Heart left ventricle (tissue), 16 donors: ENCODE measurements around the gene CGB2. TPM values are rescaled to one million over a fixed set of nuclear protein-coding genes. Genes with fewer than 3 reads are reported as not detected.

ENCODE experiments used
- ATAC-seq, 4 donors: fragments of 200-7000 bp; cut with Tn5 transposase; one replicate each; pipeline ENCODE4 v1.9.1; 2020 to 2022; ENCODE audit warnings: moderate library complexity in 4 of 4, mild to moderate bottlenecking in 3 of 4, moderate number of reproducible peaks in 1 of 4
- DNase-seq, 5 donors: peaks; one replicate each; pipeline ENCODE4 v3.0.0-alpha.2; 2020
- H3K27ac ChIP-seq, 12 donors: fragments of 200-600 bp; sonication (generic) in 4 of 12; one replicate each; pipeline versions ENCODE4 v1.5.0 to v1.8.0; 2016 to 2022; ENCODE audit warnings: mild to moderate bottlenecking in 2 of 12
- H3K27me3 ChIP-seq, 9 donors: fragments of 200-600 bp; sonication (generic) in 2 of 9; one replicate each; pipeline versions ENCODE4 v1.5.1 to v1.8.0; 2016 to 2022; ENCODE audit warnings: mild to moderate bottlenecking in 3 of 9
- H3K36me3 ChIP-seq, 9 donors: fragments of 200-600 bp; sonication (generic) in 2 of 9; one replicate each; pipeline versions ENCODE4 v1.5.0 to v1.8.0; 2018 to 2022; ENCODE audit warnings: mild to moderate bottlenecking in 2 of 9
- H3K4me1 ChIP-seq, 12 donors: fragments of 200-600 bp; sonication (generic) in 4 of 12; one replicate each; pipeline versions ENCODE4 v1.5.0 to v1.8.0; 2016 to 2022; ENCODE audit warnings: mild to moderate bottlenecking in 3 of 12
- H3K4me3 ChIP-seq, 12 donors: fragments of 200-600 bp; sonication (generic) in 4 of 12; one replicate each; pipeline versions ENCODE4 v1.5.0 to v1.8.0; 2017 to 2022; ENCODE audit warnings: mild to moderate bottlenecking in 9 of 12, moderate library complexity in 4 of 12
- H3K9me3 ChIP-seq, 12 donors: fragments of 200-600 bp; sonication (generic) in 4 of 12; one replicate each; pipeline versions ENCODE4 v1.5.0 to v1.8.0; 2016 to 2022; ENCODE audit warnings: mild to moderate bottlenecking in 1 of 12
- POLR2A ChIP-seq, 2 donors: fragments of 450-650 bp; IDR thresholded peaks; one replicate each; pipeline ENCODE4 v1.6.1; 2017; ENCODE audit warnings: antibody characterized with exemption in 2 of 2, mild to moderate bottlenecking in 2 of 2, moderate library complexity in 2 of 2
- WGBS, 4 donors: extraction: QIAGEN DNeasy Blood & Tissue Kit in 2 of 4; methylation state at CpG; one replicate each; pipeline versions ENCODE4 v1.1.5 to v1.1.7; 2013 to 2018; 5-methylcytosine and 5-hydroxymethylcytosine counted together
- intact Hi-C, 10 donors: fragments of 100-400 bp; cut with DNase I; formaldehyde crosslinking; loops; one replicate each; pipeline versions ENCODE4 v1.11.1 to v1.14.2; 2022
- polyA plus RNA-seq, 2 donors: library from polyadenylated mRNA; stranded (reverse); fragments of 200-250 nt; gene quantifications; one replicate each; pipeline ENCODE4 v1.2.3, GENCODE V29; 2013
- total RNA-seq, 9 donors: library from RNA; depleted of rRNA in 2 of 9; stranded (reverse); fragments of >200 nt in 2 of 9; fragmentation: NEBNext Ultra II Directional in 3 of 9; extraction: Animal tissue kit (Norgen Biotek cat#: 25700) in 3 of 9; gene quantifications; one replicate each; pipeline versions ENCODE4 v1.1.0 to v1.2.4, GENCODE V29; 2016 to 2023
- TF ChIP-seq, protein P1 (sequence below), 12 donors: fragments of 200-600 bp; sonication (generic) in 4 of 12; IDR thresholded peaks; one replicate each; pipeline versions ENCODE4 v1.5.0 to v1.8.0; 2018 to 2022; ENCODE audit warnings: antibody characterized with exemption in 12 of 12, mild to moderate bottlenecking in 5 of 12
- donor health status: ischemic (EF 13 %, LVEDD 7.1; RV severe dilation, severe dysfunction).
- donor health status: healthy with polysubstance abuse.
- donor health status: DM: no; HTN: yes; CAD: no.
- donor health status: DM: no; HTN: no; CAD: no.
- donor health status: ischemic (EF 25% LVEDD 6.9; RV normal size, moderate dysfunction).
- donor health status: ischemic (EF 25% LVEDD 5.7; RV mildly dilated, moderate dysfunction).
- donor health status: healthy.
- donor health status: DM: yes; HTN: yes; CAD: no.
- donor health status: ischemic (EF 35%, LVEDD 5.7; RV mildly dilated, moderate dysfunction).
- donor health status: nonischemic (EF 11% LVEDD 7.7; RV severe dilation, severe dysfunction).
- donor health status: DM: yes; HTN: yes; CAD: no.
- donor health status: PGD.
- donor health status: ischemic (EF 29% LVEDD 5.4; RV normal size, mild dysfunction).
- donor health status: nonischemic (EF 23%, LVEDD 6.1; RV moderate dilation, normal function).

The CGB2 gene
- total and polyA plus RNA-seq, 11 donors: not detected

GRCh38 chr19:49014123-49014869, 17.4 kb upstream of the CGB2 start:
- H3K9me3 ChIP-seq: no peaks in the 10 kb centered on the region
- H3K4me3 ChIP-seq: no peak overlapping the region
- peaks cover 0 to 67% (median 40%) of the 10 kb centered on the region in 9 donors for H3K36me3 ChIP-seq
- peaks cover 0 to 17% (median 0%) of the 10 kb centered on the region in 9 donors for H3K27me3 ChIP-seq
- H3K27ac ChIP-seq: no peak overlapping the region
- whole genome bisulfite sequencing, 4 donors: 88 to 93% (median 91%) methylated on average over 32 of the region's 32 CpGs
- no peak for DNase-seq
- TF ChIP-seq POLR2A (IDR thresholded peaks at IDR 0.05): no peak
- TF ChIP-seq, protein P1, sequence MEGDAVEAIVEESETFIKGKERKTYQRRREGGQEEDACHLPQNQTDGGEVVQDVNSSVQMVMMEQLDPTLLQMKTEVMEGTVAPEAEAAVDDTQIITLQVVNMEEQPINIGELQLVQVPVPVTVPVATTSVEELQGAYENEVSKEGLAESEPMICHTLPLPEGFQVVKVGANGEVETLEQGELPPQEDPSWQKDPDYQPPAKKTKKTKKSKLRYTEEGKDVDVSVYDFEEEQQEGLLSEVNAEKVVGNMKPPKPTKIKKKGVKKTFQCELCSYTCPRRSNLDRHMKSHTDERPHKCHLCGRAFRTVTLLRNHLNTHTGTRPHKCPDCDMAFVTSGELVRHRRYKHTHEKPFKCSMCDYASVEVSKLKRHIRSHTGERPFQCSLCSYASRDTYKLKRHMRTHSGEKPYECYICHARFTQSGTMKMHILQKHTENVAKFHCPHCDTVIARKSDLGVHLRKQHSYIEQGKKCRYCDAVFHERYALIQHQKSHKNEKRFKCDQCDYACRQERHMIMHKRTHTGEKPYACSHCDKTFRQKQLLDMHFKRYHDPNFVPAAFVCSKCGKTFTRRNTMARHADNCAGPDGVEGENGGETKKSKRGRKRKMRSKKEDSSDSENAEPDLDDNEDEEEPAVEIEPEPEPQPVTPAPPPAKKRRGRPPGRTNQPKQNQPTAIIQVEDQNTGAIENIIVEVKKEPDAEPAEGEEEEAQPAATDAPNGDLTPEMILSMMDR (IDR thresholded peaks at IDR 0.05): no peak
- peaks cover 0 to 24% (median 14%) of the 10 kb centered on the region in 12 donors for H3K4me1 ChIP-seq
- intact Hi-C loops: no loop called here
- no peak for ATAC-seq

GRCh38 chr19:49014870-49015255, 16.8 kb upstream of the CGB2 start:
- DNase-seq (no peak), ATAC-seq (no peak)
- peaks cover 0 to 19% (median 0%) of the 10 kb centered on the region in 9 donors for H3K27me3 ChIP-seq
- intact Hi-C loops: no loop called here
- H3K9me3 ChIP-seq: no peaks in the 10 kb centered on the region
- H3K4me3 ChIP-seq: no peak overlapping the region
- peaks cover 0 to 29% (median 16%) of the 10 kb centered on the region in 12 donors for H3K4me1 ChIP-seq
- whole genome bisulfite sequencing, 4 donors: 88 to 97% (median 95%) methylated on average over 15 to 18 of the region's 18 CpGs
- TF ChIP-seq POLR2A (IDR thresholded peaks at IDR 0.05): no peak
- TF ChIP-seq, protein P1 (IDR thresholded peaks at IDR 0.05): no peak
- H3K36me3 ChIP-seq: peaks cover 0 to 61% (median 35%) of the 10 kb centered on the region in 9 donors
- no peak overlapping the region for H3K27ac ChIP-seq

DNA sequence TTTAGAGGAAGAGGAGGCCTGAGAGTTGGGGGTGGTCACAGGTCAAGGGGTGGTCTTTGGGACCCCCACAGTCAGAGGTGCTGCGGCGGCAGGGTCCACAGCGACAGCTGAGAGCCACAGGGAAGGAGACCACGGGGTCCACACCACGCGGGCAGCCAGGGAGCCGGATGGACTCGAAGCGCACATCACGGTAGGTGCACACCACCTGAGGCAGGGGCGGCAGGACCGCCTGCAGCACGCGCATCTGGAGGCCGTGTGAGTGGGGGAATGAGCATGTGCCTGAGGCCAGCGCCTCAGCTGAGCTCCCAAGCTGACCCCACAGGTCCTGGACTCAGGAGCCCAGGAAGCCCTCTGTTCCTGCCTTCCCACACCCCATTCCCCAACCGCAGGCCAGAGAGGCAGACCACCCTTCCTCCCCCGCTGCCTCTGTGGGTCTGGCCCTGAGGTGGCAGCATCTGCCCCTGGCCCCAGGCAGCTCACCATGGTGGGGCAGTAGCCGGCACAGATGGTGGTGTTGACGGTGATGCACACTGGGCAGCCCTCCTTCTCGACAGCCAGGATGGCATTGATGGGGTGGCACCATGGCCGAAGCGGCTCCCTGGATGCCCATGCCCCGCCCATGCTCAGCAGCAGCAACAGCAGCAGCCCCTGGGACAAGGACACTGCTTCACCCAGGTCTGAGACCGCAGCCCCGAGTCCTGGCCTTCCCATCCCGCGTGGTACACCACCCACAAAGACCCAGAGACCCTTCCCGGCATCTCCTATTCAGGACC, 15.4 kb upstream of the CGB2 start:
- H3K9me3 ChIP-seq: no peaks in the 10 kb centered on the region
- intact Hi-C loops: no loop called here
- H3K4me1 ChIP-seq: peaks cover 0 to 29% (median 16%) of the 10 kb centered on the region in 12 donors
- ATAC-seq (no peak), DNase-seq (no peak)
- H3K4me3 ChIP-seq: no peak overlapping the region
- WGBS, 4 donors: 95 to 100% (median 96%) methylated on average over 11 to 26 of the region's 29 CpGs
- TF ChIP-seq, protein P1 (IDR thresholded peaks at IDR 0.05): no peak
- TF ChIP-seq POLR2A (IDR thresholded peaks at IDR 0.05): no peak
- peaks cover 0 to 47% (median 26%) of the 10 kb centered on the region in 9 donors for H3K36me3 ChIP-seq
- H3K27ac ChIP-seq: no peak overlapping the region
- peaks cover 0 to 25% (median 0%) of the 10 kb centered on the region in 9 donors for H3K27me3 ChIP-seq
